ENCODE measurements around the gene ZFAND3.

Gene ZFAND3

GRCh38 chr6:37827603-37828265, 8.2 kb downstream of the ZFAND3 start:
- DNase-seq (ENCODE audit: low read depth) = no peak

DNA sequence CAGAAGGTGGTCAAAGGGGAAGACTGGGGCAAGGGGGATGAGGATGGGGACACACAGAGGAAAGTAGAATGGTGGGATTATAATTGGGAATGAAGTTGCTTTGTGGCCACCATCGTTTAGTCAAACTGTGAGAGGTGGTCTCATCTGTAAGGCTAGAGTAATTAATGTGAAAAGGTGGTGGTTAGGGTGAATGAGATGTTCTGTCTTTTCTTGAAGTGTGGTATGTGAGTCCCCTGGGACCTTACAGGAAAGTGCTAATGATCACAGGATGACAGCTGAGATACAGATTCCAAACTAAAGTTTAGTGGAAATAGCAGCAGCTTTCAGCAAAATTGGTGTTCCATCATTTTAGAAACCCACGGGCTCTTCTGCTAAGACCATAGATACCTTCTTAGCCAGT, 10.7 kb downstream of the ZFAND3 start:
- no peak for DNase-seq (ENCODE audit: low read depth)

DNA sequence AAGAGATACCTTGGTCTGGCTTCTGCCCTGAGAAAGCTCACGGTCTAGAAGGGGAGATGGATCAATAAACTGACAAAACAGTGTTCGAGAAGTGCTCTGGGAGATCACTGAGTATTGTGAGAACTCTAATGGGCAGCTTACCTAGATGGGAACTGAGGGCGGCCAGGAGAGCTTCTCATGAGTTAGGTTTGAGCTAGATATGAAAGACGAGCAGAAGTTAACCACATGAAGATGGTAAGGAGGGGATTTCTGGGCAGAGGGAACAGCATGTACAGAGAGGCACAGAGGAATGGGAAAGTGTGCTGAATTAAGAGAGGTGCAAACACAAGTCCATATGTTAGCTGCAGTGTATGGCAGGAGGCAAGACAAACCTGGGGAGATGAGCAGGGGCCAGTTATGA, 11.9 kb downstream of the ZFAND3 start:
- no peak for DNase-seq (ENCODE audit: low read depth)

GRCh38 chr6:37835923-37836322, 16.4 kb downstream of the ZFAND3 start:
- DNase-seq (ENCODE audit: low read depth) = no peak

- DNase-seq (ENCODE audit: low read depth) = no peak
These were observed 18.8 kb downstream of the ZFAND3 start for GRCh38 chr6:37838219-37838921.

DNA sequence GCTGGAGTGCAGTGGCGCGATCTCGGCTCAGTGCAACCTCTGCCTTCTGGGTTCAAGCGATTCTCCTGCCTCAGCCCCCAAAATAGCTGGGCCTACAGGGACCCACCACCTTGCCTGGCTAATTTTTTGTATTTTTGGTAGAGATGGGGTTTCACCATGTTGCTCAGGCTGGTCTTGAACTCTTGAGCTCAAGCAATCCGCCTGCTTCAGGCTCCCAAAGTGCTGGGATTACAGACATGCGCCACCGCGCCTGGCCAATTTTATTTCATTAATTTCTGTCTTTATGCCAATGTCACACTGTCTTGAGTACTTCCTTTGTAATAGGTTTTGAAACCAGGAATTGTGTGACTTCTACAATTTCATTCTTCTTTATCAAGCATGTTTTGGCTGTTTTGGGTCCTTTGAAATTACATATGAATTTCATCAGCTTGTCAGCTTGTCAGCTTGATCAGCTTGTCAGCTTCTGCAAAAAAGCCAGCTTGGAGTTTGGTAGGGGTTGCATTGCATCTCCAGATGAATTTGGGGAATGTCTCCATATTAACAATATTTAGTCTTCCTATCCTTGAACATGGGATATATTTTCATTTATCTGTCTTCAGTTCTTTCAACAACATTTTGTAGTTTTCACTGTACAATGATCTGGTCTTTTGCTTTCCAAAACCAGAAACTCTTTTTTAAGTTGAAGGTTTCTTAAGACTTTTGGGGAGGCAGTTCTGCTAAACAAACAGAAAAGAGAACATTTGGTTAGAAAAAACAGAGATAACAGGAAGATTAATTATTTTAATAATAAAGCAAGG, 20.8 kb downstream of the ZFAND3 start:
- DNase-seq (ENCODE audit: low read depth) = no peak

GRCh38 chr6:37840940-37841300, 21.4 kb downstream of the ZFAND3 start:
- no peak for DNase-seq (ENCODE audit: low read depth)

DNA sequence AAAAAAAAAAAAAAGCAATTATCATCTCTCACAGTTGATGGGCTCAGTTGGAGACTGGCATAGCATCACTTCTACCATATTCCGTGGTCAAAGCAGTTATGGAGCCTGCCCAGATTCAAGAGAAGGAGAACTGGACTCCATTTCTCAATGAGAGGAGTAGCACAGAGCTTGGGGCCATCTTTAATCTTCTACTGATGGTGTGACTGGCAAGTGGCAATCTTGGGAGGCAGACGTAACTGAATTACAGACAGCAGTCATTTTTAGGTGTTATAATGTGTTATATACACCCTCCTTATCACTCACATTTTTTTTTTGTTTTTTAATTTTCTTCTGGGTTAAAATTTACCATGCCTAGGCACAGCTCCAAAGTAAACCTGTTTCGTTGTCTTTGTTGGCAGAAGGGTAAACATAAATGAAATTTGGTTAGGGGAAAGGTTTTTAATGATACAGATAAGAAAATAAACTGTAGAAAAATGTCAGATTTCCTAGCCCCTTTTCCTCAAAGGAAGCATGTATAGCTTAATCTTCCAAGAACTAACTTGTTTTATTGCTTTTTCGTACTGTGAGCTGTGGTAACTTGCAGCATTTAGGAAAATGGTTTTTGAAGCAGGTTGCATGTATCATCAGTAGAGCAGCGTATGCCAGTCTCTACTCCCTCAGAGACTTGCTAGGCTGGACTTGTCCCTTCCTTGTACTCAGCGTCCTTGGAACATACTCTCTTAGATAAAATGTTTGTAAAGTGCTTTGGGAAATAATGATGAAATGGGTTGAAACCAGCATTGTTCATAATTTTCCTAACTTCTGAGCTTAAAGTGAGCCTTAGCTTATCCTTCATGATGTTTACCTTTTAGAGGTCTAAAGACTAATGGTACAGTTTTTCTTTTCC, 25.7 kb downstream of the ZFAND3 start:
- no peak for DNase-seq (ENCODE audit: low read depth)

DNA sequence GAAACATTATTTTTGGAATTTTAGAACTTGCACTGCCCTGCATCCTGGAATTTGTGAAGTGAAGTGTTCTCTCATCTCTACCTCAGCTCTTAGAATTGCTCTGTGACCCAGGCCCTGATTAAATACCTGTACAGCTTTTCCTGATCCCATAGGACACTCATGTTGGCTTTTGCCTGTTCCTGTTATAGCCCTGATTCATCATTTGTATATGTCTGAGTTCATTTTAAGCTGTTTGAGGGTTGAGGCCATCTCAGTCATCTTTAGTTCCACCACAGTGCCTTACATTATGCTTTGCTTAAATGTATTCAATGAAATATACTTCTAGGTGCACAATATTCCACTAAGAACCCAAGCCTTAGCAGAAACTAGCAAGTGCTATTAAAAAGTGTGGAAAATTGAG, 26.4 kb downstream of the ZFAND3 start:
- DNase-seq (ENCODE audit: low read depth) = no peak

DNA sequence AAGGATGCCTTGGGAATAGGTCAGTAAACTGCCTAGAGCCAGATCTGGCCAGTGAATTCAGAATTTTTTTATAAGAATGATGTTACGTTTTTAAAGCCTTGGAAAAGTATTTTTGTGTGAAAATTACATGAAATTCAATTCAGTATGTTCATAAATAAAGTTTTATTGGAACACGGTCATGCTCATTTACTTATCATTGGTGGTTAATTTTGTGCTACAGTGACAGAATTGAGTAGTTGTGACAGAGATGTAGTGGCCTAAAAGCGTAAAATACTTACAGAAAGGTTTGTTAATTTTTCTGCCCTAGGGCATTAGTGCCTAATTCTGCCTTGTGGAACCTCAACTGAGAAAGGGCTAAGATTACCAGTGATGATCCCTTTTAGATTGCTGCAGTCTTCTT, 28.2 kb downstream of the ZFAND3 start:
- DNase-seq (ENCODE audit: low read depth) = no peak

DNA sequence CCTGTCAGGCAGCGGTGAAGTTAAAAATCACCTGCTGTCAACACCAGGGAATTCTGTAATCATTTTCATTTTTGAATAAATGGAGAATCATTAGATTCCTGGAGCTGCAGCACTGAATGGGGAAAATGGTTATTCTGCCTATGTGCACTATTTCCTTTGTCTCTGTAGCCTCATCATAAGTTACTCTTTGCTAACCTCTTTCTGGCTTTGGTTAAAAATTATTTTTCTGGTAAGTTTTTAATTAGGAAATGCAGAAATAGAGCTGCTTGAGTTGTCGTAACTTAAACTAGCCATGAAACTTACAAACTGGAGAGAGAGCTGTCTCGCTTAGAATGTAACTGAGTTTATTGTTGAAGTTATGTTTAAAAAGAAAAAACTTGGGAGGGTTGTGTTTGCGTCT, 28.8 kb downstream of the ZFAND3 start:
- DNase-seq (ENCODE audit: low read depth) = no peak

DNA sequence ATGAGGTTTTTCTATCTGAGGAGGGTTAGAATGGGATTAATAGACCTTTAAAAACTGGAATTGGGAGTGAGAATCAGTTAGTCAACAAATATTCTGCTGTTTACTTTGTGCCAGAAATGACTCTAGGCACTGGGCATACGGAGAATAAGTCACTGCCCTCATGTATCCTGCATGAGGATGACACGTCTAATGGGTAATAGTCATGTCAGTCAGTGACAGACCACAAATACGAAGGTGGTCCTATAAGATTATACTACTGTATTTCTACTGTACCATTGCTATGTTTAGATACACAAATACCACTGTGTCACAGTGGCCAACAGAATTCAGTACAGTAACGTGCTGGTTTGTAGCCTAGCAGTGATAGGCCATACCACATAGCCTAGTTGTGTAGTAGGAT, 30.7 kb downstream of the ZFAND3 start:
- no peak for DNase-seq (ENCODE audit: low read depth)

- DNase-seq (ENCODE audit: low read depth) = no peak
These were observed 31.3 kb downstream of the ZFAND3 start for GRCh38 chr6:37850728-37851285.

GRCh38 chr6:37851997-37852524, 32.5 kb downstream of the ZFAND3 start:
- no peak for DNase-seq (ENCODE audit: low read depth)

GRCh38 chr6:37856285-37856684, 36.8 kb downstream of the ZFAND3 start:
- DNase-seq (ENCODE audit: low read depth) = no peak

- no peak for DNase-seq (ENCODE audit: low read depth)
These were observed 38.8 kb downstream of the ZFAND3 start for GRCh38 chr6:37858363-37858762.

DNA sequence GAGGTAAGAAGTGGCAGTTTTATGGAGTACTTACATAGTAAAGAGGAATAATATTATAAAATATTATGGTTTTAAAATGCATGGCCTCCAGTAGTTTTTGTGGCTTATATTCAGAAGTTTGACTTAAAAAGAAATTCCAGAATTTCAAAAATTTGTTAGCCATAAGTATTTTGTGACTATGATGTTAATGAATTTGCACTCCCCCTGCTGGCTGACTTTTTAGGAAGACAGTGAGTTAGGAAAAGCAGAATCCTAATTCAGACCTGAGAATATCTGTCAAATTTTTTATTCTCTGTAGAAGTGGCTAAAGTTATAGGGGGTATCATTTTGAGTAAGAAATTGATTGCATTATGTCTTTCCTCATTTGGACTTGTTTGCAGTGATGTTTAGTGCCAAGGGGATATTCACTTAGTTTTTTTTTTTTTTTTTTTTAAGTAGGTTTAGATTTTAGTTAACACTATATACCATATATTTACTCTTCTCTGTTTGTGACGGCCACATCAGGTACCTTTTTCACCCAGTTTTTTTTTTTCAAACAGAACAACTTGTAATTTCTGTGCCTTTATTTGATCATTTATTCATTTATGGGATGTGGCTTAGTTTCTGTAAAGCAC, 40.8 kb downstream of the ZFAND3 start:
- DNase-seq (ENCODE audit: low read depth) = no peak

- no peak for DNase-seq (ENCODE audit: low read depth)
These were observed 41.9 kb downstream of the ZFAND3 start for GRCh38 chr6:37861452-37861851.

DNA sequence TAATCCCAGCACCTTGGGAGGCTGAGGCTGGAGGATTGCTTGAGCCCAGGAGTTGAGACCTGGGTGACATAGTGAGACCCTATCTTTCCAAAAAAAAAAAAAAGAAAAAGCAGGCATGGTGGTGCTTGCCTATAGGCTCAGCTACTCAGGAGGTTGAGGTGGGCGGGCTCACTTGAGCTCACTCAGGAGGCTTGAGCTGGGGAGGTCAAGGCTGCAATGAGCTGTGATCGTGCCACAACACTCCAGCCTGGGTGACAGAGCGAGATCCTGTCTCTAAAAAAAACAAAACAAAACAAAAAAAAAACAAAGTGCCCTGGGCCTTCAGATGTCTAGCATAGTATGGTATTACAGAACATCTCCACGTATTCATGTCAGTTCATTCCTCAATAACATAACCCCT, 42.9 kb downstream of the ZFAND3 start:
- no peak for DNase-seq (ENCODE audit: low read depth)

- DNase-seq (ENCODE audit: low read depth) = no peak
These were observed 43.5 kb downstream of the ZFAND3 start for GRCh38 chr6:37862992-37863391.

GRCh38 chr6:37864250-37864649, 44.7 kb downstream of the ZFAND3 start:
- DNase-seq (ENCODE audit: low read depth) = no peak

Measured in T-helper 22 cell (primary cell).